Activated CD8-positive, alpha-beta T cell treated with anti-CD3 and anti-CD28 coated beads for 36 hours (primary cell): Measurements from ENCODE around the gene CYFIP2. TPM values are rescaled to one million over a fixed set of nuclear protein-coding genes. Genes with fewer than 3 reads are reported as not detected.

Experiments
- ATAC-seq: fragments of 200-7000 bp; cut with Tn5 transposase; one replicate; pipeline ENCODE4 v1.10.0; 2021; ENCODE audit warnings: mild to moderate bottlenecking, moderate library complexity
- CTCF ChIA-PET: fragments of 350-600 bp; sonication (Branson Sonifier 250); formaldehyde crosslinking; loops from one replicate; lab custom pipeline; 2021; ENCODE audit warnings: antibody characterized with exemption; lab: Charles Lee
- POLR2A ChIA-PET: fragments of 350-600 bp; sonication (Branson Sonifier 250); formaldehyde crosslinking; loops from one replicate; lab custom pipeline; 2021; ENCODE audit warnings: antibody characterized with exemption; lab: Charles Lee
- DNase-seq: peaks from one replicate; pipeline ENCODE4 v3.0.0-alpha.2; 2020
- H3K27ac Mint-ChIP-seq: one replicate; pipeline ENCODE4 v1.8.0; 2021; ENCODE audit warnings: mild to moderate bottlenecking, mixed read lengths
- H3K27me3 Mint-ChIP-seq: one replicate; pipeline ENCODE4 v1.8.0; 2021; ENCODE audit warnings: mixed read lengths
- H3K36me3 Mint-ChIP-seq: one replicate; pipeline ENCODE4 v1.8.0; 2021; ENCODE audit warnings: low read depth, mixed read lengths
- H3K4me1 Mint-ChIP-seq: one replicate; pipeline ENCODE4 v1.8.0; 2021; ENCODE audit warnings: low read depth, mixed read lengths
- H3K4me3 Mint-ChIP-seq: one replicate; pipeline ENCODE4 v1.8.0; 2021; ENCODE audit warnings: mild to moderate bottlenecking, moderate library complexity, mixed read lengths
- H3K9me3 Mint-ChIP-seq: one replicate; pipeline ENCODE4 v1.8.0; 2021; ENCODE audit warnings: mixed read lengths
- intact Hi-C: fragments of 100-400 bp; cut with micrococcal nuclease; formaldehyde crosslinking; loops from one replicate; pipeline ENCODE4 v1.10.0; 2022
- total RNA-seq, 2 experiments: library from RNA; stranded (reverse); gene quantifications; one replicate each; pipeline ENCODE4 v1.2.3, GENCODE V29; 2021
- TF ChIP-seq, protein P1 (sequence below): fragments of 200-600 bp; IDR thresholded peaks from one replicate; pipeline ENCODE4 v1.8.0; 2022; ENCODE audit warnings: antibody characterized with exemption, mild to moderate bottlenecking

Gene CYFIP2
- total RNA-seq, 2 experiments from 2014 or later: 350 to 351 TPM

- peak; percentile 60 for DNase-seq
- TF ChIP-seq, protein P1, sequence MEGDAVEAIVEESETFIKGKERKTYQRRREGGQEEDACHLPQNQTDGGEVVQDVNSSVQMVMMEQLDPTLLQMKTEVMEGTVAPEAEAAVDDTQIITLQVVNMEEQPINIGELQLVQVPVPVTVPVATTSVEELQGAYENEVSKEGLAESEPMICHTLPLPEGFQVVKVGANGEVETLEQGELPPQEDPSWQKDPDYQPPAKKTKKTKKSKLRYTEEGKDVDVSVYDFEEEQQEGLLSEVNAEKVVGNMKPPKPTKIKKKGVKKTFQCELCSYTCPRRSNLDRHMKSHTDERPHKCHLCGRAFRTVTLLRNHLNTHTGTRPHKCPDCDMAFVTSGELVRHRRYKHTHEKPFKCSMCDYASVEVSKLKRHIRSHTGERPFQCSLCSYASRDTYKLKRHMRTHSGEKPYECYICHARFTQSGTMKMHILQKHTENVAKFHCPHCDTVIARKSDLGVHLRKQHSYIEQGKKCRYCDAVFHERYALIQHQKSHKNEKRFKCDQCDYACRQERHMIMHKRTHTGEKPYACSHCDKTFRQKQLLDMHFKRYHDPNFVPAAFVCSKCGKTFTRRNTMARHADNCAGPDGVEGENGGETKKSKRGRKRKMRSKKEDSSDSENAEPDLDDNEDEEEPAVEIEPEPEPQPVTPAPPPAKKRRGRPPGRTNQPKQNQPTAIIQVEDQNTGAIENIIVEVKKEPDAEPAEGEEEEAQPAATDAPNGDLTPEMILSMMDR: peak; percentile 35
- H3K4me1 Mint-ChIP-seq: peaks cover 66% of the 10 kb centered on the region
- intact Hi-C loops: no loop called here
- H3K9me3 Mint-ChIP-seq: no peaks in the 10 kb centered on the region
- peaks cover 81% of the 10 kb centered on the region for H3K36me3 Mint-ChIP-seq
- H3K27me3 Mint-ChIP-seq: no peaks in the 10 kb centered on the region
- ChIA-PET CTCF (interaction anchor here (0.6 to 2.4 kb wide), 16 partner anchors 9 to 161 kb away, joined by 3 to 10 read pairs (median 4); partner anchors contain the start of gene MED7), POLR2A (interaction anchor here (0.9 to 1.4 kb wide), 5 partner anchors 7 to 47 kb away, joined by 3 to 5 read pairs (median 3); partner anchors contain the start of gene CYFIP2)
- no peak overlapping the region for H3K4me3 Mint-ChIP-seq
- H3K27ac Mint-ChIP-seq: peak overlapping the region; percentile 66
- ATAC-seq: peak; percentile 53
These were observed 37.9 kb downstream of the CYFIP2 start for GRCh38 chr5:157303667-157304327.

DNA sequence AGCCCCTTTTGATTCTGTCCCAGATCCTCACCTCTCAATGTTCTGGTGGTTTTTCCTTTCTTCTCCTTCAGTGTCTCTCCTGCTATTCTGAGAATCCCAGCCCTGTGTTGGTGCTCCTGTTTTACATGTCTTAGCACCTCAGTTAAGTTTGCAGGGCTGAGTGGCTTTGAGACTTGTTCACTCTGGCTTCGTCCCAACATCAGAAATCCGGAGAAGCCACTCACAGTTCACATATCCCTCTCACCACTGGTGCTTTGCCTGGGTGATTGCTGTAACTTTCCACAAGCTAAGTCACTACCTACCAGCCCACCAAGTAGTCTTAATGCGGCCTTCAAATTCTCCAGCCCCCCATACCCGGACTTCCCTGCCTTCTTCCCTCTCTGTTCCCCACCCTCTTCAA lies 40.2 kb downstream of the CYFIP2 start:
- no peak for ATAC-seq
- intact Hi-C loops: no loop called here
- ChIA-PET POLR2A (no interaction called here), CTCF (interaction anchor here (3.0 to 3.6 kb wide), 2 partner anchors 22 to 53 kb away, joined by 11 to 18 read pairs; no protein-coding TSS in a partner anchor)
- DNase-seq: no peak
- Mint-ChIP-seq H3K9me3 (no peaks in the 10 kb centered on the region), H3K4me3 (no peak overlapping the region), H3K4me1 (peaks cover 73% of the 10 kb centered on the region), H3K36me3 (peaks cover 76% of the 10 kb centered on the region), H3K27ac (peak overlapping the region; percentile 86), H3K27me3 (no peaks in the 10 kb centered on the region)
- TF ChIP-seq, protein P1: no peak

- DNase-seq (peak; percentile 56), ATAC-seq (peak; percentile 81)
- H3K9me3 Mint-ChIP-seq: no peaks in the 10 kb centered on the region
- no peak overlapping the region for H3K4me3 Mint-ChIP-seq
- ChIA-PET POLR2A (interaction anchor here (0.8 to 1.3 kb wide), 4 partner anchors 24 to 54 kb away, joined by 3 to 8 read pairs (median 4); no protein-coding TSS in a partner anchor), CTCF (interaction anchor here (1.0 to 3.6 kb wide), 6 partner anchors 21 to 158 kb away, joined by 3 to 18 read pairs (median 8); no protein-coding TSS in a partner anchor)
- peaks cover 75% of the 10 kb centered on the region for H3K36me3 Mint-ChIP-seq
- H3K27ac Mint-ChIP-seq: peak overlapping the region; percentile 86
- H3K27me3 Mint-ChIP-seq: no peaks in the 10 kb centered on the region
- TF ChIP-seq, protein P1: no peak
- intact Hi-C loops: no loop called here
- peaks cover 81% of the 10 kb centered on the region for H3K4me1 Mint-ChIP-seq
These were observed 41.0 kb downstream of the CYFIP2 start for GRCh38 chr5:157306692-157307471.

DNA sequence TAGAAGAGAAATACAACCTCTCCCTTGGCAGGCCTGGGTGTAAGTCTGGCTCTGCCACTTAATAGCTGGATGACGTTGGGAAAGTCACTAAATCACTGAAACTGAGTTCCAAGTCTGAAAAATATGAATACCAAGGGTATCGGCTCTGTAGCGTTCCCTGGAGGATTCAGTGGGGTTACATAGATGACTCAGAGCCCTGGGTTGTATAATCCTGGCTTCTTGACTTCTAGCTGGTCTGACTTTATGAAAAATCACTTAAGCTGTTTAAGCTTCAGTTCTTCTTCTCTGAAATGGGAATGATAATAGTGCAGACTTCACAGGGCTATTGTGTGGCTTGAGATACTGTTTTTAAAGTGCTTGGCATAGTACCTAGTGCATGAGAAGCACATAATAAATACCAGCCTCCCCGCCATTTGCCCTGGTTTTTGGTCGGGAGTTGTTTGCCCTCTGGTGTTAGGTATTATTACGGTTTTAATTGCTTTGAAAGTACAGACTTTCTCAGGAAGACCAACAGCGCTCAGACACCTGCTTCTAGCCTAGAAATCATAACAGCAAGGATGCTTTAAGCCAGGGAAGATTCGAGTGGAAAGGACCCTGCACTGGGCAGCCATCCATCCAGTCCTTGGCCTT lies 43.0 kb downstream of the CYFIP2 start:
- ATAC-seq (no peak), DNase-seq (no peak)
- peak overlapping the region; percentile 58 for H3K27ac Mint-ChIP-seq
- H3K4me3 Mint-ChIP-seq: no peak overlapping the region
- no peaks in the 10 kb centered on the region for H3K27me3 Mint-ChIP-seq
- peaks cover 74% of the 10 kb centered on the region for H3K4me1 Mint-ChIP-seq
- ChIA-PET POLR2A (interaction anchor here (1.4 kb wide), 1 partner anchor 167 kb away, joined by 5 read pairs; the partner anchor contains the start of gene MED7), CTCF (interaction anchor here (0.7 to 3.0 kb wide), 10 partner anchors 9 to 177 kb away, joined by 3 to 11 read pairs (median 4); no protein-coding TSS in a partner anchor)
- TF ChIP-seq, protein P1: no peak
- intact Hi-C loops: no loop called here
- peaks cover 68% of the 10 kb centered on the region for H3K36me3 Mint-ChIP-seq
- H3K9me3 Mint-ChIP-seq: no peaks in the 10 kb centered on the region
